IPS DF 4.7 (cell line): ENCODE data around the gene TCF4.

Experiments
- DNase-seq: peaks from one replicate; pipeline ENCODE4 v3.0.0-alpha.2; 2013; ENCODE audit warnings: low spot score; ENCODE audit errors: extremely low read depth

TCF4 gene

DNA sequence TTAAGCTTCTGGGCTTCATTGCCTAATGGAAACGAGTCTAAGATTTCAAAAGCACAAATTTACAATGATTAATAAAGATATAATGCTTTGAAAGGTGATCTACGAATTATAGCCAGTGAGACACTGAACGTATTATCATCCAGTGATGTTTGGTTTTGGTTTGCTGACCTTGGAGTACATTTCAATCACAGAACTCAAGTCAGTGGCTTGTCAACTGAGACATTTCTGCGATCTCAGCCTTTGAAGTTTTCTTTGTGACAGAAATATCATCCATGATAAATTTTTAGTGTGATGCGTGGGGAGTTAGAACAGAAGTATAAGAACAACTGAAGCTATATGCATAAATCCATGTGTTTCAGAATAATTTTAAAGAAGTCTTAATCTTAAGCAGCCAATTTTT lies 263.8 kb downstream of the TCF4 start:
- DNase-seq, result no peak

GRCh38 chr18:55323051-55323994 lies 264.7 kb downstream of the TCF4 start:
- no peak for DNase-seq

DNA sequence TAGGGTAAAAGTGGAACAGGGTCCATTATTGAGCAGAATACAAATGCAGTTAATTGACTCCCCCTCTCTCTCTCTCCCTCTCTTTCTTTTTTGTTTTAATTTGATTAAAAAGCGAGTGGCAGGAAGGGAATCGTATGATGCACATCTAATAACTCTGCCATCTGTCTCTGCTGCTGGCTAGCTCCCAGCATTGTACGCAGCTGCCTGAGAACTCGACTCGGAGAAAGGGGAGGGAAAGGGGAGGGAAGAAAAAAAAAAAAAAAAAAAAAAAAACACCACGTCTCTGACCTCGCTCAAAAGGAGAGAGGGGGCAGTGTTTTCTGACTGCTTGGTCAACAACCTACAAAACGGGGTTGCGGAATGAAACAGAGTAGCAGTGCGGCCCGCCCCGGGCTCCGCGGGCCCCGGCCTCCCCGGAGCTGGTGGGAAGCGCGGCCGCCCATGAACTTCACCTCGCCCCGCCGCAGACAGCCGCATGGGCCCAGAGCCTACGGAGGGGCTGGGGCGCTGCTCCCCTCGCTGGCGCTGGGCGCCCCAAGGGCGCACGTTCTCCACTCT lies 265.7 kb downstream of the TCF4 start:
- DNase-seq, result no peak

DNA sequence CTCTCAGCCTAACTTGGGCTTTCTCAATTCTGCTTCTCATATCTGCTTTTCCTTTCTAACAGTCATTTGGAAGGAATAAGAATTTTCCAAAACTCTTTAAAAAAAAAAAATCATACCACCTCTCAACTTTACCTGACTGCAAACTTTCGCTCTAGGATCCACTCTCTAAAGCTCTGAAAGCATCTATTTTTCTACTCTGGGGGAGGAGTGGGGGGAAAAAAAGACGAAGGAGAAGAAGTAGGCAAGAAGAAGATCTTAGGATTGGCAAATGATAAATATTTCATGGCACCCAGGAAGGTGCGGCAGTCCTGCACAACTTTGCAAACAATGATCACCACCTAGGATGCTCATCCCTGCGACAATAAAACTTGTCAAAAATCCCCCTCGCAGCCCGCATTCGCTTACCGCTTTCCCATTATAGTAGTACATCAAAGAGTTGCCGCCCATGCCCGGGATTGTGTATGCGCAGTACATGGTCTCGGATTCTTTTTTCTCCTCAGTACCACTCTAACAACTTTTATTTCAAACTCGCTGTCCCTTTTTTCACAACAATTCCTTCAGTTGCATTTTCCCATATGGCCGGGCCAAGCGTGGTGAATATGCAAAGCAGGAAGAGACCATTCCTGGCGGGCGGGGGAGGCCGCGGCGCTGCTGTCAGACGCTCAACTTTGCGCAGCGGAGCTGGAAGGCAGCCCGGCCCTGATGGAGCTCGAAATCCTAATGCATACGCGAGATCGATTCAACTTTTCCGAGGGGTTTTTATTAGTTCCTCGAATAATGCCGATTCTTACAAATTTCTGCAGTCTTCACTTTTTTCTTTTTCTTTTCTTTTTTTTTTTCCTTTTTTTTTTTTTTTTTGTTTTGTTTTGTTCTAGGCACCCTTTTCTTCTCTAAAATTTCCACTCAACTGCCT lies 266.5 kb downstream of the TCF4 start:
- no peak for DNase-seq

- DNase-seq, result no peak
Observed at GRCh38 chr18:55320424-55321264, 267.3 kb downstream of the TCF4 start.

DNA sequence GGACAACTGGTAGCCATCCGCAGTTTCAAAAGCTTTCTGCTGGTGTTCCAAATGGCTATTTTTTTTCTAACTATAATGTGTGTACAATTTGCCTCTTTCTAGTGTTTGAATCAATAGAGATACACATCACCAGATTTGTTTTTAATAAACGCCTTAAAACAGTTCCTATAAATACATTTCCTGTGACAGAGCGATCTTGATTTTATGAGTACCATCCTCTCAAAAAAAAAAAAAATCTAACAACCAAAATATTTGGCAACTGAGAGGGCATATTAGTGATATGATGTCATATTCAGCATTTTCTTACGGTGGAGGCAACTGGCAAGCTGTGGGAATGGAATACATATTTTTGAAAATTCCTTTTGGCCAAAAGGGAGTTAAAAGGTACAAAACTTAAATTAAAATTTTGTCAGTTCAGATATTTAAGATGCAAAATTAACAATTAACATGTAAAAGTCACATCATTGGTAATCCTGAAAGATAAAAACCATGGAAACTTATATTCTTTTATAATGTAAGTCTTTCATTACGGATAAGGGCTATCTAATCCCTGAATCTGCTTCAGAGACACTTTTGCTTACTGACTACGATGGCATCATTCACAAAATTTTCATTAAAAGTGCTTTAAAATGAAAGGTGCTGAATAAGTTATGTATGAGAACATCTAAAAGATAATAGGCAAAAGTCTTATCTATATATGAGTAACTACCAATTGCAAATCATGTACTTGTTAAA lies 268.4 kb downstream of the TCF4 start:
- no peak for DNase-seq

DNA sequence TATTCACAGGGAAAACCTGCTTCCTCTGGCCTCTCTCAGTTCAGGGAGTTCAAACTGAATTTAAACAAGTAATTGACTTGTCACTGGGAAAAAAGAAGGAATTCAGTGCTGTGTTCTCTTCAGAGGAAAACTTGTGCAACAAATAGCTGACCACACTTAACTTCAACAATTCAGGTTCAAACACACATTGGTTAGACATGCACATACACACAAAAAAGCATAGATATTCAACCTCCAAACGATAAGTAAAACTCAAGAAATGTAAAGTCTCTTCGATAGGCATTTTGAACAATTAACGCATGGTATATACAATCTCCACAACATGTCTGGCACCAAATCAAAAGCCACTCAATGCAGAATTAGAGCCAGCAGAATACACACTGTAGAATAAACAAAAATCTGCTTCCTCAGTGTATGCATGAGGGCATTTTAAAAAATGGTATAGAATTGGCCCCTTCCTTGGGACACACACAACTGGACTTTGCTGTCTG lies 269.0 kb downstream of the TCF4 start:
- DNase-seq, result no peak

DNA sequence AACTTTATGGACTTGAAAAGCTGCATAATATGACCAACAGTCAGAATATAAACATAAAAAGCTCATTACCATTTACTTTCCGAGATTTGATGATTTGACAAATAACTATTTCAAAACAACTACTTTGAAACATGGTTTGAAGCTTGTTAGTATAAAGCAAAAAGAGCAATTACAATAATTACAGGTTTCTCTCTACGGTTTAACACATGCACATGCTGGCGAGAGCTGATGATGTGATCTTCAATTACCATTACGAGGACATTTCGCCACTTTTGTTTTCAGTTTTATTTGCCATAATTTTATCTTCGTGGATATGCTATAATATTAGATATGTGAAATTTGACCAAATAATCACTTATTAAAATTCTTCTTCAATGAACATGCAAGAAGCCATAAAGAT lies 270.1 kb downstream of the TCF4 start:
- DNase-seq, result no peak

DNA sequence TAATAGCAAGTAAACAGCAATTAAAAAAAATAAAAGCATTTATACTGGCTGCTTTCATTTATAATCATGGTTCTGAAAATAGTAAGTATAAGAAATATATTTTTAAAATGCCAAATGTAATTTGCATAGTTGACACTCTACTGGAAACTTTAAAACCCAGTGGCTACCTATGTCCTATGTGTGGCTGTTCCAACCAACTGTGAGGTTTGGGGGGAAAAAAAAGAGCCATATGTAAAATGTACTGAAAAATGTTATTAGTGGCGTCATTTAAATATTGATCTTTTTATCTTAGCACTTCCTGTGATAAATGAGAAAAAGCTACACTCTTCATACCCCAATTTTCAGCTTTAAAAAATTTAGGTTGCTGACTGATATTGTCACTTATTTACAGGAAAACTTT lies 270.7 kb downstream of the TCF4 start:
- no peak for DNase-seq

GRCh38 chr18:55316486-55317184 lies 271.4 kb downstream of the TCF4 start:
- DNase-seq, result no peak

GRCh38 chr18:55314615-55315237 lies 273.3 kb downstream of the TCF4 start:
- no peak for DNase-seq

DNA sequence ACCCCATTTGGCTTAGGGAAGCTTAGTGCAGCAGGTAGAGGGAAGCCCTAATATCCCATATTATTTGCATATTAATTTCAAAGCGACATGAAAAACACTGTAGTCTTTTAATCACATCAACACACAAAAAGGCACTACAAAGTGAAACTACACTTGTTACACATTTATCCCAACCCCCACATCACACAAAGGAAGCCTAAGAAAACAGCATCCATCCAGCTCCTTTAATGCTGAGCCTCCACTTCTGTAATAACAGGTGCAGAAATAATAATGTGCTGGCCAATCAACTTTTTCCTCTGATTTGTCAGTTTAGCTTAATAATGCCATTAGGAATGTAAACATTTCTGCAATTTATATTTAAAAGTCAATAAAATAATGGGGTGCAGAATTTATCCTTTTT lies 274.0 kb downstream of the TCF4 start:
- DNase-seq, result no peak

DNA sequence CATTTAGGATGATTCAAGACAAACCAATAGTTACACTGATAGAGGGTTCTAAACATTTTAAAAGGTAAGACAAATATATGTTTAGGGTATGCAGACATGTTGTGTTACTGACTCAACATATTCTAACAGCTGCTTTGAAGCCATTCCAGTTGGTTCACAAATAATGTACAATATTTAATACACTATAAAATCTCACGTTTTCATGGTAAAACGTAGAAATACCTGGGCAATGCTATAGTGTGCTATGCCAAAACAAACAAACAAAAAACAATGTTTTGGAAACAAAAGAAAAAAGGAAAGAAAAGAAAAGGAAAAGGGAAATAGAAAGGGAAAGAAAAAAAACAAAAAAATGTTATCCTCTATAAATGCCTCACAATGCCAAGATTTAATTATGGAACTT lies 277.1 kb downstream of the TCF4 start:
- no peak for DNase-seq

DNA sequence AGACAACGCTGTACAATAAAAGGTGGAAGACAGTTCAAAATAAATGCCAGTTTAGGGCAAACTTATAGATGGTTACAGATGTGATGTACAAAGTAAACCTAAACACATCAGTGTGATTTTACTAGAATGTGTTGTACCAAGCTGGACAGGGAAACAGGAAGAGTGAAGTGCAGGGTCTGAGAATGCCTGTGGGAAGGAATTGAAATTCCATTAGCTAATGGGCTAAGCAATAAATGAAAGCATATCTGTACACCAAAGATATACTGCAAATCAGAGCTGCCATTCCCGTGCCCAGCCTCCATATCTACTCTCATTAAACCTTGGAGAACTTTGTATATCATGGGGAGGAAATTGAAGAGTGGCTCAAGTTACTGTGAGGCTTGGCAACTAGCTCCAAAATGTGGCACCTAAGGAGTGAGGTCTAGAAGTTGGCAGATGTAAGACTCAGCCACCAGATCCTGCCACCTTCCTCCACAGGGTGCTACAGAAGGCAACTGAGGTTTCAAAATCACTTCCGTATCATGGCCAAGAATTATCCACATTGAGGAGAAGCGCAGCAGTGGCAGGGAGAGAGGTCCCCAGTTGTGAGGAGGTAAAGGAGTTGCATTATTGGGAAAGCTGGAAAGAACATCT lies 277.8 kb downstream of the TCF4 start:
- no peak for DNase-seq

- DNase-seq, result no peak
Observed at GRCh38 chr18:55309249-55309648, 278.7 kb downstream of the TCF4 start.

DNA sequence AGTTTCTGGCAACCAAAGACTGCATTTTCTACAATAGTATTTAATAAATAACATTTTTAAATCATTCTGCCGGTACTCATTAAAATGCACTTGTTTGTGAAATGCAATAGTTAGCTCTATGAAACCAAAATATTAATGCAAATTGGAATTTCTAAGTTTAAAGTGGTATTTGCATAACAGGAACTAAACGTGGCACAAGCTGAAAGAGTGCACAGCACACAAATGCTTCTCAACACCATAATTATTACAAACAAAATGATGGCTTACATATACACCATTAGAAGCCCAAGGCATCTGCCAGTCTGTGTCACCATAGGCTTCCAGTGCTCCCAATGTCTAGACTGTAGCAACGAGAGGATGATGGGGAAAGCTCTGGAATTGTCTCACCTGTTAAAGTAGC lies 280.5 kb downstream of the TCF4 start:
- DNase-seq, result no peak

- no peak for DNase-seq
Observed at GRCh38 chr18:55306359-55307024, 281.5 kb downstream of the TCF4 start.
